GM21526 (cell line): ENCODE measurements around the gene POLG.

Source experiments
- ATAC-seq: cut with Tn5 transposase; IDR thresholded peaks from one replicate; pipeline ENCODE4 v1.9.1; 2021; ENCODE audit warnings: moderate library complexity; ENCODE audit not compliant: unreplicated experiment, low FRiP score

Gene POLG

GRCh38 chr15:89358435-89358754 lies 23.8 kb upstream of the POLG start:
- ATAC-seq = no peak

DNA sequence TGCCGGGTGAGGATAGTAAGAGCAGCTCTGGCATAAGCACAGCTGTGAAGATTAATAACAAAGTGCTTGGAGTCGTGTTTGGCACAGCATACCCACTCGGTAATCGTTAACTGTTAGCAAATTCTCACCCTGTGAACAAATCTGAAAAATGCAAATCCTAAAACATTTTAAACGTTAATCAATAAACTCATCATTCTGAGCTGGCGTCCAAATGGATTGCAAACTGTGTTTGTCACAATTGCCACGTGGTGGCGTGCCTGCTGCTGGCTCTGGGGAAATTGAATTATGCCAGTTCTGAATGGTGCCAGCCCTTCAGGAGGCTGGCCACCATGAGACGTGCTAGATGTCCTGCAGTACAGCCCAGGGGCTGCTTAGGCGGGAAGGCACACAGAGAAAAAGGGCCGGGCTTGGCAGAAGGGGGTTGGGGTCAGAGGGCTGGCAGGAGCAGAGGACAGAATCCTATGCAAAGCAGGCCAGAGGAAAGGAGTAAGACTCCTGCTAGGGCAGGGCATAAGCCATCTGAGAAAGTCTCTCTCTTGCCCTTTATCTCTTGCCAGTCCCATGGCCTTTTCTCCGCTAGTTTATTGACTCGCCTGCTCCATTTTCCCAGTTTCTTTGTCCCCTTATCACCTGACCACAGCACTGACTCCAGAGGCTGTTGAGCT lies 22.1 kb upstream of the POLG start:
- no peak for ATAC-seq

- no peak for ATAC-seq
Observed at GRCh38 chr15:89353991-89354390, 19.4 kb upstream of the POLG start.

DNA sequence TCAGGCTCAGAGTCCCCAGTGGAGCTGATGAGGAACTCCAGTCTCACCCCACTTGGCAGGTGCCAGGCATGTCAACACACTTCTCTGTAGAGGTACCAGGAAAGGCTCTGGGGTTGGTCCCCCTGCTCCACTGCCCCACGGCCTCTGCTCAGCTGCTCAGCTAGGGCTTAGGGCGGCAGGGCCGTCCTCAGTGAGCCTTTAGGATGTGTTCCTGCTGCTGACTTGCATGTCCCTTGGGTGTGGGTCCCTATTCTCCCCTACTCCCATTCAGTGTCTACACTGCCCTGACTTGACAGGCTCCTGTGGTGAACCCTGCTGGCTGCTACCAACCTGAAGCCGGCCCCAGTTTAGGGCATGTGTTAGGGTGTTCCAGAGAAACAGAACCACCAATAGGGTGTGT lies 17.9 kb upstream of the POLG start:
- no peak for ATAC-seq

DNA sequence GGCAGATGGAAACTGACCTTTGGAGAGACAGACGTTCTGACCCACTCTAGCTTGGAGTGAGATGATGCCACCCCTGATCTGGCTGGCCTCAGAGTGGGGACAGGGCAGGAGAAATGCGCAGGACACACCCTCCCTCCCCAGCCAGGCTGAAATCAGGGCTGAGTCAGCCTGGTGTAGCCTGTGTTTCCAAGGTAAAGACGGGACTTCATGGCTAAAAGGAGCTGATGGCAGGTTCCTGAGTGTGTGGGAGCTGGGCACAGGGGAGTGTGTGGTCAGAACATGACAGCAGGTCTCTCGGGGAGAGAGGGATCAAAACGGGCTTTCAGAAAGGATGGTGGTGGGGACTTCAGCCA lies 14.6 kb upstream of the POLG start:
- ATAC-seq = no peak

DNA sequence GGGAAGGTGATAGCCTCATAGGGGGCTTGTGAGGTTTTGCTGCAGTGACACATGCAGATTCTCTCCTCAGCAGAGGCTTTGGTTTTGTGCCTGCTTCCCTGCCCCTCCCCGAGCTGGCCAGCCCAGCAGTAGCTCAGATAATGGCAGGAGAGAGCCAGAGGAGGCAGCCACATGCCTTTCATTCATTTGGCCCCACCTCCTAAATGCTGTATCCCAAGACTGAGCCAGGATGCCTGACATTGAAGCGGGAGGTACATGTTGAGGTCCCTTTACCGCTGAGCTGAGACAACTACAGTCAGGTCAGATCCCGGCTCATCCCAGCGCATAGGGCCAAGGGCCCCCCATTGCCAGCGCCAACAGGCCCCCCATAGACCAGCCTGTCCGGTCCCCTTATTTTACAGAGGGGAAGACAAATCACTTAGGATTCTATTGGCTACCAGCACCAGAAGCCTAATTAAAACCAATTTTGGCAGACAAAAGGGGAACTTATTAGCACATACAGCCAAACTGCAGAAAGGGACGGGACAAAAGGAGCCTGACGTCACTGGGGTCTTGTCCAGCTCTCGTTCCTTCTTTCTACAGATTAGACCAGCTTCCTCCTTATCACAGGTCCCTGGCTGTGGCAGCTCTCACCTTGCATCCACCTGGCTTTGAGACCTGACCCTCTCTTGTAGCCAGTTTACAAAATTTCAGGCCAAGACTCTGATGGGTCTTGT lies 12.1 kb upstream of the POLG start:
- ATAC-seq = no peak

GRCh38 chr15:89345248-89345647 lies 10.6 kb upstream of the POLG start:
- no peak for ATAC-seq

GRCh38 chr15:89342840-89343239 lies 8.2 kb upstream of the POLG start:
- no peak for ATAC-seq

GRCh38 chr15:89341316-89342005 lies 6.8 kb upstream of the POLG start:
- no peak for ATAC-seq

DNA sequence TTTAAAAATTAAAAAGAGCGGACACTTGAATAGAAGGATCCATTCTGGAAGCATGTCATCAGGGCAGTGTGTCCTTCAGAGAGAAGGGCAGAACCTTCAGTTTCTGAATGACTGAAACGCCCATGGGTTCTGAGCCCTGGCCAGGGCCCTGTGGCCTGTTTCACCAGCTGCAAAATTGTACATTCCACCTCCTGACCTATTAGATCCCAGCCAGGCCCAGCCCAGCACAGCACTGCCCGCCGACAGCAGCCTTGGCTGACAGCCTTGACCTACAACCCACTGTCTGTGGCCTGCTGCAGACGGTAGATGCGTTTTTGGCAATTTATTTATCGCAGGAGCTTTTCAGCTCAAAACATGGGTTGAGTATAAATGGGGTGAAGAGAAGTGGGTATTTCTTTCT lies 5.9 kb upstream of the POLG start:
- ATAC-seq = no peak

- no peak for ATAC-seq
Observed at GRCh38 chr15:89338036-89338435, 3.4 kb upstream of the POLG start.

DNA sequence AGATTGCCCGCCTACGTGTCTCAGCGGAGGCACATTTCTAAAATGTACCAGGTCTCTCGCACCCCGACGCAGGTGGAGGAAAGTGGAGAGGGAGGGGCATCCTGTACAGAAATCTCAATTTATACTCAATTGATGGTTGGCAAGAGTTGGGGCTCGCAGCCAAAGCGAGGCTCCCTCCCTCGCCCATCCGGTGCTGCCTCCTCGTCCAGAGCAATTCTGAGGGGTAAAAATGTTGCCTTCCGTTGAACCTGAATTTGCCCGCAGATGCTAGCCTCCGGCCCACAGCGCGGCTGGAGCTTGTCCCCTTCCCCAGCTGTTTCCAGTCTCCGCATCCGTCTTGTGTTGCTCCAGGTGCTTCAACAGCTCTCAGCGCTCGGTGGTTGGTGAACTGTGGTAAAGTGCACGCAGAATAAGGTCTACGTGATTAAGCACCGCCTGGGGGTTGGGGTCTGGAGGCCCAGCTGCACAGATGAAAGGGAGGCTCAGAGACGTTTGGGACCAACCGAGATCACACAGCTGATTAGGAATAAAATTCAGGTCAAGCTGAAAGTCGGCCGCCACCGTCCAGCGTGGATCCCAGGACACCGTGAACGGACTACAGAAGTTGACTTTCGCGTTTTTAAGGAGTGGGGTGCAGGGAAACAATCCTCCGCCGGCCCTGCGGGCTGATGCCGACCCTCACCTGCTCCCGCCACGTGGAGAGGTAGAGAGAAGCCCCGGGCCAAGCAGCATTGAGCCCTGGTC lies 846 bp upstream of the POLG start:
- no peak for ATAC-seq

DNA sequence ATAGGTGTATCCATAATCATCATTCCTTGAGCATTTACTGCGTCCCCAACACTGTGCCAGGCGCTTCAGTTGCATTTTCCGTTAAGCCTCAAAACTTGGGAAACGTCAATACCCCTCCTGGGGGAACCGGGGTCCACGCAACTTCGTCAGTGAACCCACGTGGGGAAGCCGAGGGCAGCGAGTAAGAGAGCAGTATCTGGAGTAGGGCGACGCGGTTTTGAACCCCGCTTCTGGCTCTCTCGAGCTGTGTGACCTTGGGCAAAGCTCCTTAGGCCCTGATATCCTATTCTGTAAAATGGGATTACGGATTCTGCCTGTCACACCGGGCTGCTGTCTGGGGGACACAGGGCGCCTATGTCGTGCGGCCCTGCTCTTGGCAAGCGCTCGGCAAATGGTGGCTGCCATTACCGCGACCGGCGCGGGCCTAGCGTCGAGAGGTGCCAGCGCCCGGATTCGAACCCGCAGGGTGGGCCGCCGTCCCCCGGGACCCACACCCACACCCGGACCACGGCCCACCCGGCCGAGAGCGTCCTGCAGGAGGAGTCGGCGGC lies 590 bp downstream of the POLG start:
- peak; percentile 19 for ATAC-seq

GRCh38 chr15:89333011-89333860 lies 1.4 kb downstream of the POLG start:
- no peak for ATAC-seq

- no peak for ATAC-seq
Observed at GRCh38 chr15:89332446-89332845, 2.2 kb downstream of the POLG start.

GRCh38 chr15:89330881-89331595 lies 3.6 kb downstream of the POLG start:
- ATAC-seq = no peak

GRCh38 chr15:89330119-89330518 lies 4.5 kb downstream of the POLG start:
- no peak for ATAC-seq

- no peak for ATAC-seq
Observed at GRCh38 chr15:89329329-89330084, 5.1 kb downstream of the POLG start.
